ENCODE results near the gene ACSL1.
"Not testable (repeated sequence)": the region's sequence is repeated elsewhere in the genome, so short reads cannot be mapped to it uniquely, and the experiment has no call there.

Gene ACSL1

GRCh38 chr4:184787766-184788503, 37.8 kb downstream of the ACSL1 start:
- no peak for TF ChIP-seq CTCF (IDR thresholded peaks at IDR 0.05; ENCODE audit: low read depth, low read length)
- no peak overlapping the region for H3K4me3 ChIP-seq (ENCODE audit: low read depth, low read length)

DNA sequence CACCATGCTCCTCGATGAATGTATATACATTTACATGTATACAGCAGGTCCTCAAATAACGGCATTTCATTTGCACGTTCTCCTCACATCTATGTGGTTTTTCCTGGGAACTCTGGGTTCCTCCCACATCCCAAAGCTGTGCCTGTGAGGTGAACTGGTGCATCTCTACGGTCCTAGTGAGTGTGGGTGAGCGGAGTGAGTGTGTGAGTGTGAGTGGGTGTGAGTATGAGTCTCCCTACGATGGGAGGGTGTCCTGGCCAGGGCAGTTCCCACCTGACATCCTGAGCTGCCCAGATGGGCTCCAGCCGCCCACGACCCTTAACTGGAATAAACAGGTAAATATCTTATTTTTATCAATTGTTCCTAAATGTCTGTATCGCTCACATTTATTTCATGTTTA, 40.0 kb downstream of the ACSL1 start:
- no peak overlapping the region for H3K4me3 ChIP-seq (ENCODE audit: low read depth, low read length)
- no peak for TF ChIP-seq CTCF (IDR thresholded peaks at IDR 0.05; ENCODE audit: low read depth, low read length)

DNA sequence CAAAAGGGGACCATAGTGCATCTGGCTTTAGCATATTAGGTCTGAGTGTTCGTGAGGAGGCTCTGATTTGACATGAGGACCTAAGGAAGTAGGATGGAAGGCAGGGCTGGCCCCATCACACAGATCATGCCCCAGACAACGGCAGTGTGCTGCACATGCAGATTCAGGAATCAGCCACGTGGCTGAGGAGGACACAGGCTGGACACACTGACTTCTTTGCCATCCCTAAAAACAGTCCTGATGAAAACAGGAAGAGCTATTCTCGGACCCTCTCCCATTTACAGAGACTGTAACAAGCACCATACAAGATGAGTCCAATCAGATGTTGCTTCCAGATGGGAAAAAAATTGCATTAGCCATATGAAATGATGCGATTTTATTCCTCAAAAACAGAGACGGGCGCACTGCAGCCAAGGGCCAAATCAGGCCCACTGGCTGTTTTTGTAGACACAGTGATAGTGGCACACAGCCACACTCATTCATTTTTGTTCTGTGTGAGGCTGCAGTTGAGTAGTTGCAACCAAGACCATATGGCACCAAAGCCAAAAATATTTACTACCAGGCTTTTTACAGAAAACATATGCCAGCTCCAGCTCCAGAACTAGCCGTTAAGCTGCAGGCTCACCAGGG, 41.0 kb downstream of the ACSL1 start:
- TF ChIP-seq CTCF (IDR thresholded peaks at IDR 0.05; ENCODE audit: low read depth, low read length) = no peak
- H3K4me3 ChIP-seq (ENCODE audit: low read depth, low read length) = no peak overlapping the region

DNA sequence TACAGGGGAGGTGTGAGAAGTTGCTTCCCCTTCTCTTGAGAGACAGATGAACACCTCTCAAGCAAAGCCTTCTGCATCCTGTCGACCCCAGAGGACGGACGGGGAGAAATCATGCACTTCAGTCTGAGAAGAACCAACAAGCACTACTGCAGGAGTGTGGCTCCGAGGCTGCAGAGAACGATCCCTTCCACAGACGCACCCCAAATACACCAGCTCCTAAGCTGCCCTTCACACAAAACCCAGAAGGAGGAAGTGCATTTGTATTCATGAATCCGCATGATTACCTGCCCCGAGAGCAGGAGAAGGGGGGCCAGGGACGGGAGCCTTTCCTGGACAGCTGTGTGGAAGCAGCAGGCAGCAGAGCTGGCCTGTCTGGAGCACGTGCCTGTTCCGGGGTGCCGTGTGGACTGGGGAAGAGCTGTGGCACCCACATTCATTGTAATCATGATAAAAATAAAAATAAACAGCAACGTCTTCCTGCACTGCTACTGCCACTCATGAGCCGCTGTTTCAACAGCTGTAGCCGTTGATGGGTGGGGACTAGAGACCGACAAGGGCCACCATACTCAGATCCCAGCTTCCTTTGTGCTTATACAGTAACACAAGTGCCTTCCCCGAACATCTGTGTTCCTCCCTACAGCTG, 42.9 kb downstream of the ACSL1 start:
- H3K4me3 ChIP-seq (ENCODE audit: low read depth, low read length) = no peak overlapping the region
- no peak for TF ChIP-seq CTCF (IDR thresholded peaks at IDR 0.05; ENCODE audit: low read depth, low read length)

DNA sequence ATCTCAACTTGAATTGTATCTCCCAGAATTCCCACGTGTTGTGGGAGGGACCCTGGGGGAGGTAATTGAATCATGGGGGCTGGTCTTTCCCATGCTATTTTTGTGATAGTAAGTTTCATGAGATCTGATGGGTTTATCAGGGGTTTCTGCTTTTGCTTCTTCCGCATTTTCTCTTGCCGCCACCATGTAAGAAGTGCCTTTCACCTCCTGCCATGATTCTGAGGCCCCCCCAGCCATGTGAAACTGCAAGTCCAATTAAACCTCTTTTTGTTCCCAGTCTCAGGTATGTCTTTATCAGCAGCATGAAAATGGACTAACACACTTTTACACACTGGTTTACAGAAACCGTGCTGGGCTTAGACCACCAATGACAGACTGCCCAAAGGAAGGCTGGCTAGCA, 46.6 kb downstream of the ACSL1 start:
- not testable (repeated sequence) for H3K4me3 ChIP-seq (ENCODE audit: low read depth, low read length)

- no peak overlapping the region for H3K4me3 ChIP-seq (ENCODE audit: low read depth, low read length)
- TF ChIP-seq CTCF (IDR thresholded peaks at IDR 0.05; ENCODE audit: low read depth, low read length) = no peak
These were observed 47.4 kb downstream of the ACSL1 start for GRCh38 chr4:184778325-184778724.

GRCh38 chr4:184776821-184777220, 48.9 kb downstream of the ACSL1 start:
- no peak for TF ChIP-seq CTCF (IDR thresholded peaks at IDR 0.05; ENCODE audit: low read depth, low read length)

More at GRCh38 chr4:184776821-184777220, 48.9 kb downstream of the ACSL1 start:
- no peak overlapping the region for H3K4me3 ChIP-seq (ENCODE audit: low read depth, low read length)
